RPMI8226 (cell line): ENCODE measurements around the gene PRMT5.
A peak's percentile ranks its signal among the peaks of the same experiment; 100 is the strongest.
"Not testable (repeated sequence)": the region's sequence is repeated elsewhere in the genome, so short reads cannot be mapped to it uniquely, and the experiment has no call there.

Experiments used
- DNase-seq: peaks from one replicate; pipeline ENCODE4 v3.0.0-alpha.2; 2015

Gene PRMT5

GRCh38 chr14:22929104-22929960 is at the start of gene PRMT5:
TSS of gene PRMT5 (minus strand) at chr14:22929376. CDS start at chr14:22929361, 15 bp downstream.
- peak; percentile 96 for DNase-seq

DNA sequence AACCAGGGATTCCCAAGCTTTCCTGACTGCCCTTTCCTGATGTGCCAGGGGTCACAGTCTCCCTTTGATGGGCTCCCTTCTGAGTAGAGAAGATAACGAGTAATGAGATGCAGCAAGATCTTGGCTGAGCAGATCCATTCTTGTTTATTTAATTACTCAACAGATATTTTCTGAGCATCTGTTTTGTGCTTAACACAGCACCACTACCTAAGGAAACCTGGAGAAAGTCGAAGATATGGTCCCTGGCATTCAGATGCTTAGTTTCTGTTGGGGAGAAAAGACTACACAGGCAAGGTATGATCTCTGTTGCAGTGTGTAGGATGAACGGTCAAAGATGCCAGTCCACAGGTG is 49.3 kb upstream of the PRMT5 start:
- no peak for DNase-seq

GRCh38 chr14:22977684-22978486 is 48.7 kb upstream of the PRMT5 start:
- no peak for DNase-seq

GRCh38 chr14:22977434-22977683 is 48.2 kb upstream of the PRMT5 start:
- DNase-seq: no peak

- DNase-seq: no peak
These were observed 47.7 kb upstream of the PRMT5 start for GRCh38 chr14:22976620-22977433.

- no peak for DNase-seq
These were observed 45.5 kb upstream of the PRMT5 start for GRCh38 chr14:22974530-22975313.

- DNase-seq: peak; percentile 48
These were observed 44.2 kb upstream of the PRMT5 start for GRCh38 chr14:22973217-22974032.

DNA sequence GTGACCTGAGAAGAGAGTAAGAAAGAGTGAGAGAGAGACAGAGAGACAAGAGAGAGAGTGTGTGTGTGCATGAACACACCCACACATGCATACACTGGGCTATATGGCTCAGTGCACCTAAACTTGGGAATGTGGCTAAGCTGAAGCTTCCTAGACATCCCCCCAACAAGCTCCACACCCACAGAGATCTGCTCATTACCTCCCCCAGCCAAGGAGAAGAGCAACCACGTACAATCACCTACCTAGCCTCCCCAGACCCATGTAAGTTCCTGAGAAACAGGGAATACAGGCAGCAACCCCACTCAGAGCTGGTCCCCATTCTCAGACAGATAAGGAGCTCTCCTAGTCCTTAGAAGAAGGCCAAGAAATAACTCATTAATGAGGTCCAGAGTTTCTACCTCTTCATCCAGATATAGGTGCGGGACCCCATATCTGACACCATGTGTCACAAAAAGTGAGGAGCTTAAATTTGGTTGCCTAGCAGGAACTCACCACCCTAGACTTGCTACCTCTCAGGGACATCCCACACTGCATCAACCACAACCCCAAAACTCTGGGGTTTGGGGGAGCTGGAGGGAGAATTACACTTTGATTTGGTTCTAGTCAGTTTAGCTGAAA is 43.2 kb upstream of the PRMT5 start:
- DNase-seq: no peak

DNA sequence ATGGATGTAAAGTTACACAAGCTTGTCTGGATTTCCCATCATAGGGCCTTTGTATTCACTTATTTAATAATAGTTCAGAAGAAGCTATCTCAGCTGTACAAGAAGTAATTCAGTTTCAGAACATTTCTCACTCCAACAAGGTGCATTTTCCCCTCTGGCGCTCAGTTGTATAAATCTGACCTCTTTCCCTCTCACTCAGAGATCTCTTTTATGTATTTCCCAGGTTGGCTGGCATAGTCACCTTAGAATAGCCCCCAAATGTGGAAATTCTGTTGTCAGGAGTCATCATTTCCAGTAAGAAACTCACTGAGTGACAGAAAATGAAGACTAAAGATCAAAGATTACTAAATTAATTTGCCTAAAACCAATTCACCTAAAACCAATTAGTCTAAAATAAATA is 42.0 kb upstream of the PRMT5 start:
- no peak for DNase-seq

DNA sequence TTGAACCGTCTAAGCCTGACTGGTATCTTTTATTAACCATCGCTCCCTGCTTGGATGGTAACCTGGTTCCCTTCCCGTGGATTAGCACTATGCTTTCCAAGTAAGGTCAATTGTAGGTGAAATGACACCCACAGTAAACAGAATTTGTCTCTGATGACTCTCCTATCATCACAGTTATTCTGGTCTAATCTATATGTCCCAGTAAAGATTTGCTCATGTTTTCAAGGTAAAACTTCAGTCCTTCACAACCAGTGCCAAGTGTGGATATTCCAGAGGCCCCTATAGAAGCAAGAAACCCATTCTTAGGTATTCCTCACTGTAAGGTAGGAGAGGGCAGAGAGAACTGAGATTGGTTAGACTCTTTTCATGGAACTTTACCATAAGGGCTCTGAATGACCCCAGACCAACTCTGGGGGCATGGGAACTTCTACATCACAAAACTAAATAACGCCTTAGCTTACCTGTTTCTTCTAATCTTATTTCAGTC is 37.6 kb upstream of the PRMT5 start:
- no peak for DNase-seq

DNA sequence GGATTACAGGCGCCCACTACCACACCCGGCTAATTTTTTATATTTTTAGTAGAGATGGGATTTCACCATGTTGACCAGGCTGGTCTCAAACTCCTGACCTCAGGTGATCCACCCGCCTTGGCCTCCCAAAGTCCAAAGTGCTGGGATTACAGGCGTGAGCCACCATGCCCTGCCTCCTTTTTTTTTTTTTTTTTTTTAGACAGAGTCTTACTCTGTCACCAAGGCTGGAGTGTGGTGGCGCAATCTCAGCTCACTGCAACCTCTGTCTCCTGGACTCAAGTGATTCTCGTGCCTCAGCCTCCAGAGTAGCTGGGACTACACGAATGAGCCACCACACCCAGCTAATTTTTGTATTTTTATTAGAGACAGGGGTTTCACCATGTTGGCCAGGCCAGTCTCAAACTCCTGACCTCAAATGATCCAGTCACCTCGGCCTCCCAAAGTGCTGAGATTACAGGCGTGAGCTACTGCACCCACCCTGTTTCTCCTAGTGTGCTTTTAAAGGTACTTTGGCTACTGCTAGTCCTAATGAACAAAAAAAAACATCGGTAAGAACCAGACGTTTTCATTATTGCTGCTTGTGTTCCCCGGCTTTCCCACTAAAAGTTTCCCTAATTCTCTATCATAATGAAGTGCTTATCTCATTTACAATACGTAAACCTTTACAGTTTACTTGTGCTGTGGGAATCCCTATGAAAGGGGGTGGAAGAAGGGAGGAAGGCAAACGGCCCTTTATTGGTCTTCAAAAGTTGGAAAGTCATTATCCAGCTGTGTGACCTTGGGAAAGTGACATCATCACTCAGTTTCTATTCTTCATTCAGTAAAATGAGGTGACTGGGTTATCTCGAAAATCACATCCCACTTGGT is 37.0 kb upstream of the PRMT5 start:
- DNase-seq: not testable (repeated sequence)

GRCh38 chr14:22962061-22962676 is 33.0 kb upstream of the PRMT5 start:
- no peak for DNase-seq

- no peak for DNase-seq
These were observed 26.8 kb upstream of the PRMT5 start for GRCh38 chr14:22955702-22956569.

DNA sequence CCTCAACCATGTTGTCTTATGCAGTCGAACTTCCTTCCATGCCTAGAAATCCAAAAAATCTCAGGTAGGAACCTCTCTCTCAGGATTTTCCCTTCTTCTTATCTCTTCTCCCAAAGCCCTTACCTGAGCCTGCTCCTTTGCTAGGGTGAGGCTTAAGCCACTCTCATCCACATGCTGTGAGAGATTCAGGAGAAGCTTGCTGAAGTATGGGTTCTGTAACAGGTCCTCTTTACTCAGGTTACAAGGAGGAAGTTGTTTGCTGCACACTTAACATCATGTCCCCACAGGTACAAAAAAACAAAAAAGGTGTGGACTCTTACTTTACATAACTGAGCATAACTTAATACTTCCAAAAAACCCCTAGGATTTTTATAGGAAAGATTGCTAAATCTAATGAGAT is 23.2 kb upstream of the PRMT5 start:
- DNase-seq: no peak

GRCh38 chr14:22951795-22952194 is 22.6 kb upstream of the PRMT5 start:
- not testable (repeated sequence) for DNase-seq

- no peak for DNase-seq
These were observed 16.5 kb upstream of the PRMT5 start for GRCh38 chr14:22945642-22946041.

- DNase-seq: no peak
These were observed 10.5 kb upstream of the PRMT5 start for GRCh38 chr14:22939684-22940083.

- DNase-seq: no peak
These were observed 6.0 kb upstream of the PRMT5 start for GRCh38 chr14:22935156-22935555.

GRCh38 chr14:22932146-22932545 is 3.0 kb upstream of the PRMT5 start:
- DNase-seq: no peak
